ENCODE data around the gene XPOT. TPM values are rescaled to one million over a fixed set of nuclear protein-coding genes. Genes with fewer than 3 reads are reported as not detected.

XPOT gene
- total RNA-seq, 1 donor from 2014 or later, result 119 TPM

DNA sequence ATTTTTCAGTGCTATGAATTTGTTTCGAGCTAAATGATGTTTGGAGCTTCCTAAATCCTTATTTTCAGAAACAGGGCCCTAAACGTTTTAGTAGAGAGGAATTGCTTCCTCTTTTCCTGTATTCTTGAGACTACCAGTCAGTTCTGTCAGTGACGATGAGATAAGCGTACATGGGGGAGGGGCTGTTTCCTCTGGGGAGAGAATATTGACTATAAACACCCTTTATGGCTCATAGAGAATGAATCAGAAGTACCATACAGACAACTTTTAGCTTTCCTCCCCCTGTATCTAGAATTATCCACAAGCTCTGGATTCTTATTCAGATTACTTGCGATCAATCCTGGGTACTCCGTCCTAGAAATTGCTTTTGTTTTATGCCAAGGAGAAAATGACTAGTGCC is 52.8 kb downstream of the XPOT start:
- Mint-ChIP-seq H3K4me1 (ENCODE audit: low read depth) (peaks cover 50% of the 10 kb centered on the region), H3K36me3 (ENCODE audit: low read depth) (peaks cover 53% of the 10 kb centered on the region), H3K9me3 (no peaks in the 10 kb centered on the region), H3K27ac (peak overlapping the region; percentile 90), H3K4me3 (ENCODE audit: low read depth) (peak overlapping the region; percentile 37), H3K27me3 (ENCODE audit: low read depth) (no peaks in the 10 kb centered on the region)
- no peak for DNase-seq (ENCODE audit: low spot score)
- intact Hi-C loops (cut with micrococcal nuclease), result loop anchor here (1.0 to 5.0 kb wide), 3 partner anchors 34 to 302 kb away; partner anchors contain the start of gene GNS

- Mint-ChIP-seq H3K27me3 (ENCODE audit: low read depth) (no peaks in the 10 kb centered on the region), H3K4me3 (ENCODE audit: low read depth) (peak overlapping the region; percentile 37), H3K27ac (peak overlapping the region; percentile 90), H3K36me3 (ENCODE audit: low read depth) (peaks cover 57% of the 10 kb centered on the region), H3K4me1 (ENCODE audit: low read depth) (peaks cover 50% of the 10 kb centered on the region), H3K9me3 (no peaks in the 10 kb centered on the region)
- no peak for DNase-seq (ENCODE audit: low spot score)
- intact Hi-C loops (cut with micrococcal nuclease), result loop anchor here (1.0 to 5.0 kb wide), 3 partner anchors 33 to 302 kb away; partner anchors contain the start of gene GNS
Measured at GRCh38 chr12:64457466-64457865, 53.3 kb downstream of the XPOT start.

DNA sequence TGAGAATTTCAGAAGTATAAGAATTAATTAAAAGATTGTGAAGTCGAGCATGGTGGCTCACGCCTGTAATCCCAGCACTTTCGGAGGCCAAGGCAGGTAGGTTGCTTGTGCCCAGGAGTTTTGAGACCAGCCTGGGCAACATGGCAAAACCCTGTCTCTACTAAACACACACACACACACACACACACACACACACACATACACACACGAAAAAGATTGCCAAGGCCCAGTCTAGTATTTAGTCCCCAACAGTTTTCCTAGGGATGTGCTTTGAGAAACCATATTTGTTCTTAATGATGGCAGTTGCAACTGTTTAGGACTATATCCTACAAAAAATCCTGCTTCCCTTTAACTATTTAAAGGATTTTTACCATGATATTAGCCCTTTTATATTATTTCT is 53.7 kb downstream of the XPOT start:
- Mint-ChIP-seq H3K4me1 (ENCODE audit: low read depth) (peaks cover 47% of the 10 kb centered on the region), H3K4me3 (ENCODE audit: low read depth) (peak overlapping the region; percentile 20), H3K36me3 (ENCODE audit: low read depth) (peaks cover 58% of the 10 kb centered on the region), H3K27me3 (ENCODE audit: low read depth) (no peaks in the 10 kb centered on the region), H3K27ac (peak overlapping the region; percentile 90), H3K9me3 (no peaks in the 10 kb centered on the region)
- no peak for DNase-seq (ENCODE audit: low spot score)
- intact Hi-C loops (cut with micrococcal nuclease), result loop anchor here (1.0 to 5.0 kb wide), 3 partner anchors 33 to 301 kb away; partner anchors contain the start of gene GNS

DNA sequence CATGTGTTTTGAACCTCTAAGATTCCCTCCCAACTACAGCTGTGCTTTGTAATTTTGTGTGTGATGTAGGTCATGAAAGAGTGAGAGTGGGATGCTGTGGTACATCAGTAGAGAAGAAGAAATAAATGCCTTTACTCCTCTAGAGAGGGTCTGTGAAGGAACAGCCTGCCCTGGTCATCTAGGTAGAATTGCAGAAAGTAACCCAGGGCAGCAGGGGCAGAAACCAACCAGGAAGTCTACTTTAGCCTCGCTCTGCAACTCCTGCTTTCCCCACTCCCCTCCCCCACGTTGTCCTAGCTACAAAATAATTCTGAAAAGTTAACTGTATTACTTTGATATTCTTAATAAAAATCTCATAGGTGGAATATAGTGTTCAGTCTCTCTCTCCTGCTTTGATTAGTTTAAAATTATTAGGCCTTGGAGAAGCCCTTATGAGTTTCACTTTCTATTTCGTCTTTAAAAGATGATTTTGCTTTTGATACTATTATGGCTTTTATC is 55.3 kb downstream of the XPOT start:
- no peaks in the 10 kb centered on the region for H3K27me3 Mint-ChIP-seq (ENCODE audit: low read depth)
- intact Hi-C loops (cut with micrococcal nuclease), result loop anchor here (5.0 kb wide), 1 partner anchor 223 kb away; no protein-coding TSS in a partner anchor
- H3K27ac Mint-ChIP-seq, result peak overlapping the region; percentile 77
- no peak for DNase-seq (ENCODE audit: low spot score)
- peaks cover 65% of the 10 kb centered on the region for H3K36me3 Mint-ChIP-seq (ENCODE audit: low read depth)
- H3K4me3 Mint-ChIP-seq (ENCODE audit: low read depth), result peak overlapping the region; percentile 76
- H3K4me1 Mint-ChIP-seq (ENCODE audit: low read depth), result peaks cover 43% of the 10 kb centered on the region
- H3K9me3 Mint-ChIP-seq, result no peaks in the 10 kb centered on the region

DNA sequence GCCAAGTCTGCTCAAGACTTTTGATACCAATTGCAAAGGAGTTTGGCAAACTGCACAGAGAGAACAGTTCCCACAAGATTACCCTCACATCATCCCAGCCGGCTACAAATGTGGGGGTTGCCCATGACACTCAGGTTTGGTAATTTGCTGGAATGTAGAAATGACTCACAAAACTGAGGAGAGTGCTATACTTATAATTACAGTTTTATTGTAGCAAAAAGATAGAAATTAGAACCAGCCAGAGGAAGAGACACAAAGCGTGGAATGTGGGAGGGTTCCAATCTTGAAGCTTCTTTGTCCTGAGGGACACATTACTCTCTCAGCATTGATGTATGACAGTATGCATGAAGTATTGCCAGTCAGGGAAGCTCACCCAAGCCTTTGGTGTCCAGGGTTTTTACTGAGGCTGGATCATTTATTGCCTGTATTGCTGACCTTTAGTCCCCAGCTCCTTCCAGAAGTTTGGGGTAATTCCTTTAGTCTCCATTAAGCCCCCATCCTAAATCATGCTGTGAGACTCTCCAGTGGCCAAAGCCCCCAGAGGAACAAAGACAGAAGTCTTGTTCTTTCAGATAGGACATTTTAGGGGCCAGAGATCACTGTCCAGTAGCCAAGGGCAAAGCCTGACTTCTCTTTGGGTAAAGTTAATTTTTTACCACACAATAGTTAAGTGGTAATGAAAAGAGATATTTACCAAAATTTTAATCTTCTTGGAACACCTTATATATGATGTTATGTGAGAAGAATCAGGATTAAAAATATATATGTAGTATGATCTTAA is 57.6 kb downstream of the XPOT start:
- intact Hi-C loops (cut with micrococcal nuclease), result no loop called here
- peaks cover 34% of the 10 kb centered on the region for H3K4me1 Mint-ChIP-seq (ENCODE audit: low read depth)
- DNase-seq (ENCODE audit: low spot score), result no peak
- no peak overlapping the region for H3K27ac Mint-ChIP-seq
- H3K4me3 Mint-ChIP-seq (ENCODE audit: low read depth), result no peak overlapping the region
- H3K9me3 Mint-ChIP-seq, result no peaks in the 10 kb centered on the region
- peaks cover 77% of the 10 kb centered on the region for H3K36me3 Mint-ChIP-seq (ENCODE audit: low read depth)
- no peaks in the 10 kb centered on the region for H3K27me3 Mint-ChIP-seq (ENCODE audit: low read depth)

GRCh38 chr12:64466178-64466577 is 62.0 kb downstream of the XPOT start:
- H3K9me3 Mint-ChIP-seq, result no peaks in the 10 kb centered on the region
- peaks cover 71% of the 10 kb centered on the region for H3K36me3 Mint-ChIP-seq (ENCODE audit: low read depth)
- no peak for DNase-seq (ENCODE audit: low spot score)
- peaks cover 5% of the 10 kb centered on the region for H3K4me1 Mint-ChIP-seq (ENCODE audit: low read depth)
- H3K27ac Mint-ChIP-seq, result no peak overlapping the region
- no peaks in the 10 kb centered on the region for H3K27me3 Mint-ChIP-seq (ENCODE audit: low read depth)
- H3K4me3 Mint-ChIP-seq (ENCODE audit: low read depth), result no peak overlapping the region
- intact Hi-C loops (cut with micrococcal nuclease), result no loop called here

GRCh38 chr12:64468966-64469365 is 64.8 kb downstream of the XPOT start:
- Mint-ChIP-seq H3K4me1 (ENCODE audit: low read depth) (peaks cover 1% of the 10 kb centered on the region), H3K4me3 (ENCODE audit: low read depth) (no peak overlapping the region), H3K27me3 (ENCODE audit: low read depth) (no peaks in the 10 kb centered on the region), H3K36me3 (ENCODE audit: low read depth) (peaks cover 76% of the 10 kb centered on the region), H3K27ac (no peak overlapping the region), H3K9me3 (no peaks in the 10 kb centered on the region)
- DNase-seq (ENCODE audit: low spot score), result no peak
- intact Hi-C loops (cut with micrococcal nuclease), result no loop called here

GRCh38 chr12:64469455-64470142 is 65.4 kb downstream of the XPOT start:
- H3K4me1 Mint-ChIP-seq (ENCODE audit: low read depth), result peaks cover 1% of the 10 kb centered on the region
- DNase-seq (ENCODE audit: low spot score), result no peak
- no peak overlapping the region for H3K4me3 Mint-ChIP-seq (ENCODE audit: low read depth)
- peaks cover 75% of the 10 kb centered on the region for H3K36me3 Mint-ChIP-seq (ENCODE audit: low read depth)
- no peaks in the 10 kb centered on the region for H3K9me3 Mint-ChIP-seq
- H3K27me3 Mint-ChIP-seq (ENCODE audit: low read depth), result no peaks in the 10 kb centered on the region
- intact Hi-C loops (cut with micrococcal nuclease), result no loop called here
- H3K27ac Mint-ChIP-seq, result no peak overlapping the region

DNA sequence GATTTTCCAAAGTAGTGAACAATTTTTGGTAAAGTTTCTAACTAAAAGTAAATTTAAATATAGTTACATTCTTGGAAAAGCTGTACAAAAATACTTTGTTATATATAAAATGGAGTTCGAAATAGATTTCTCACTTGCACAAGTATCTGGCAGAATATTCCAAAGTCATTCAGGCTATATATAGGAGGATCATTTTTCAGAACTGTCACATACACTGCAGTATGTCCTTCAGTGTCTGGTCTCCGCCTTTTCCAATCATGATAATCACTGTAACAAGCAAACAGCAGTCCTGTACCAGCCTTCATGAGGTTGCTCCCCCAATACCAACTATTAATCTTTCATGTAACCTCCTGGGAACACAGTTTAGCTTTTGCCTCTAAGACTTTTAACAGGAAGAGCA is 66.3 kb downstream of the XPOT start:
- peaks cover 73% of the 10 kb centered on the region for H3K36me3 Mint-ChIP-seq (ENCODE audit: low read depth)
- H3K4me3 Mint-ChIP-seq (ENCODE audit: low read depth), result no peak overlapping the region
- H3K9me3 Mint-ChIP-seq, result peaks cover 4% of the 10 kb centered on the region
- no peaks in the 10 kb centered on the region for H3K27me3 Mint-ChIP-seq (ENCODE audit: low read depth)
- H3K4me1 Mint-ChIP-seq (ENCODE audit: low read depth), result peaks cover 1% of the 10 kb centered on the region
- intact Hi-C loops (cut with micrococcal nuclease), result no loop called here
- no peak for DNase-seq (ENCODE audit: low spot score)
- no peak overlapping the region for H3K27ac Mint-ChIP-seq

DNA sequence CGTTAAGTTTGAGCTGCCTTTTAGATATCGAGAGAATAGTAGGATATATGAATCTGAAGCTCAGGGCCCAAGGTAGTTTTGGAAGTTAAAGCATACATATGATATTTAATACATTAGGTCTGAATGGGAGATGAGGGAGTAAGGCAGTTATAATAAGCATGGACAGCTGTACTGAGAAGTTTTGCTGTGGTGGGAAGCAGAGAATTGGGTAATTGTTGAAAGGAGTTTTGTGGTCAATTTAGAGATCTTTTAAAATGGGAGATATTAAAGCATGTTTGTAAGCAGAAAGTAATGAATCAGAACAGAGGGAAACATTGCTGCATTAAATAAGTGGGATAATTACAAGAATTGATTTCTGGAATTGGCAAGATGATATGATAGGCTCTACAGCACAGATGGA is 69.0 kb downstream of the XPOT start:
- Mint-ChIP-seq H3K27me3 (ENCODE audit: low read depth) (no peaks in the 10 kb centered on the region), H3K36me3 (ENCODE audit: low read depth) (peaks cover 80% of the 10 kb centered on the region), H3K27ac (no peak overlapping the region), H3K4me1 (ENCODE audit: low read depth) (no peaks in the 10 kb centered on the region), H3K9me3 (peaks cover 18% of the 10 kb centered on the region), H3K4me3 (ENCODE audit: low read depth) (no peak overlapping the region)
- intact Hi-C loops (cut with micrococcal nuclease), result no loop called here
- no peak for DNase-seq (ENCODE audit: low spot score)

DNA sequence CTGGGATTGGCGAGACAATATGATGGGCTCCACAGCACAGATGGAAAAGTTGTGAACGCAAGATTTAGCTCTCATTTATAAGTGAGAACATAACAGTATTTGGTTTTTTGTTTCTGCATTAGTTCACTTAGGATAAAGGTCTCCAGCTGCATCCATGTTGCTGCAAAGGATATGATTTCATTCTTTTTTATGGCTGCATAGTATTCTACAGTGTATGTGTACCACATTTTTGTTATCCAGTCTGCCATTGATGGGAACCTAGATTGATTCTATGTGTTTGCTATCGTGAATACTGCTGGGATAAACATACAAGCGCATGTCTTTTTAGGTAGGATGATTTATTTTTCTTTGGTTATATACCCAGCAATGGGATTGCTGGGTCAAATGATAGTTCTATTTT is 71.3 kb downstream of the XPOT start:
- no peak for DNase-seq (ENCODE audit: low spot score)
- peaks cover 18% of the 10 kb centered on the region for H3K9me3 Mint-ChIP-seq
- H3K4me1 Mint-ChIP-seq (ENCODE audit: low read depth), result no peaks in the 10 kb centered on the region
- H3K36me3 Mint-ChIP-seq (ENCODE audit: low read depth), result peaks cover 71% of the 10 kb centered on the region
- H3K27me3 Mint-ChIP-seq (ENCODE audit: low read depth), result no peaks in the 10 kb centered on the region
- no peak overlapping the region for H3K27ac Mint-ChIP-seq
- intact Hi-C loops (cut with micrococcal nuclease), result no loop called here
- no peak overlapping the region for H3K4me3 Mint-ChIP-seq (ENCODE audit: low read depth)

DNA sequence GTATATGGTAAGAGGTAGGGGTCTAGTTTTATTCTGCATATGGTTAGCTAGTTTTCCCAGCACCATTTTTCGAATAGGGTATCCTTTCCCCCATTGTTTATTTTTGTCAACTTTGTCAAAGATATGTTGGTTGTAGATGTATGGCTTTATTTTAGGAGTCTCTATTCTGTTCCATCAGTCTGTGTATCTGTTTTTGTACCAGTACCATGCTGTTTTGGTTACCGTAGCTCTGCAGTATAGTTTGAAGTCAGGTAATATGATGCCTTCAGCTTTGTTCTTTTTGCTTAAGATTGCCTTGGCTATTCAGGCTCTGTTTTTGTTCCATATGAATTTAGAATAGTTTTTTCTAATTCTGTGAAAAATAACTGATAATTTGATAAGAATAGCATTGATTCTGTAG is 72.7 kb downstream of the XPOT start:
- Mint-ChIP-seq H3K27me3 (ENCODE audit: low read depth) (no peaks in the 10 kb centered on the region), H3K36me3 (ENCODE audit: low read depth) (peaks cover 63% of the 10 kb centered on the region), H3K4me1 (ENCODE audit: low read depth) (no peaks in the 10 kb centered on the region), H3K4me3 (ENCODE audit: low read depth) (no peak overlapping the region), H3K9me3 (peaks cover 18% of the 10 kb centered on the region), H3K27ac (no peak overlapping the region)
- intact Hi-C loops (cut with micrococcal nuclease), result no loop called here
- no peak for DNase-seq (ENCODE audit: low spot score)

DNA sequence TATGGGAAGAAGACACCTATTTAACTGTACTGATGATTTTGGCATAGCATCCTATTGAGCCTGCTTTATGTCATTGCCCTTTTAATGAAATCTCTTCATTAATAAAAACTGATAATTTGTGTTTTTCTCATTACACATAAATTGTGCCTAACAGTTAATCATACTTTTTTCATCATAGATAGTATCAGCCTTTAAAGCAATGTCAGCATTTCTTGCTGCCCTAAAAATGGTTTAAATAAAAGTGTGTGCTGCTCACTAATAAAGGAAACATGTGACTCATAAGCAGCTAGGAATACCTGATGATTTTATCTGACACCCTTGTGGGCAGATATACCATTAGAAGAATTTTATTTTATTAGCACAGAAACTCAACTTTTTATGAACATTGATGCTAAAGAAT is 74.5 kb downstream of the XPOT start:
- peaks cover 55% of the 10 kb centered on the region for H3K36me3 Mint-ChIP-seq (ENCODE audit: low read depth)
- peaks cover 18% of the 10 kb centered on the region for H3K9me3 Mint-ChIP-seq

More for the DNA sequence above, 74.5 kb downstream of the XPOT start:
- no peaks in the 10 kb centered on the region for H3K4me1 Mint-ChIP-seq (ENCODE audit: low read depth)
- intact Hi-C loops (cut with micrococcal nuclease), result no loop called here
- no peaks in the 10 kb centered on the region for H3K27me3 Mint-ChIP-seq (ENCODE audit: low read depth)
- no peak for DNase-seq (ENCODE audit: low spot score)
- H3K27ac Mint-ChIP-seq, result no peak overlapping the region
- no peak overlapping the region for H3K4me3 Mint-ChIP-seq (ENCODE audit: low read depth)
